Natural killer cell (primary cell): ENCODE results near the gene KLHL35. TPM values are rescaled to one million over a fixed set of nuclear protein-coding genes. Genes with fewer than 3 reads are reported as not detected.

Experiments used
- ATAC-seq, 3 donors: fragments of 150-1000 bp in 2 of 3; fragments of 200-7000 bp in 1 of 3; cut with Tn5 transposase; 1 replicate in 1 of 3; 2 replicates in 2 of 3; pipeline ENCODE4 v1.10.0; 2021; ENCODE audit warnings: mild to moderate bottlenecking in 2 of 3, moderate library complexity in 2 of 3
- DNase-seq, 2 donors: peaks; one replicate each; pipeline versions ENCODE4 v3.0.0 to v3.0.0-alpha.2; 2013 to 2021; ENCODE audit warnings: mixed read lengths in 1 of 2
- H3K27ac ChIP-seq: one replicate; pipeline ENCODE4 v1.5.1; 2013; ENCODE audit warnings: mild to moderate bottlenecking, low read length
- H3K27me3 ChIP-seq: one replicate; pipeline ENCODE4 v1.6.1; 2013; ENCODE audit warnings: low read length; ENCODE audit not compliant: control insufficient read depth, insufficient read depth
- H3K36me3 ChIP-seq: one replicate; pipeline ENCODE4 v1.6.1; 2013; ENCODE audit warnings: low read length; ENCODE audit not compliant: control insufficient read depth, insufficient read depth
- H3K4me1 ChIP-seq: one replicate; pipeline ENCODE4 v1.6.1; 2013; ENCODE audit warnings: low read length; ENCODE audit not compliant: control insufficient read depth, insufficient read depth
- H3K4me3 ChIP-seq: one replicate; pipeline ENCODE4 v1.5.1; 2013; ENCODE audit warnings: low read length
- H3K9me3 ChIP-seq: one replicate; pipeline ENCODE4 v1.6.1; 2013; ENCODE audit warnings: low read length; ENCODE audit not compliant: control insufficient read depth, insufficient read depth
- H3K27ac Mint-ChIP-seq, 2 donors: one replicate each; pipeline ENCODE4 v1.8.0; 2022; ENCODE audit warnings: mild to moderate bottlenecking in 2 of 2, mixed read lengths in 2 of 2, moderate library complexity in 1 of 2
- H3K27me3 Mint-ChIP-seq, 2 donors: one replicate each; pipeline ENCODE4 v1.8.0; 2022; ENCODE audit warnings: low read depth in 2 of 2, mixed read lengths in 2 of 2
- H3K36me3 Mint-ChIP-seq: one replicate; pipeline ENCODE4 v1.8.0; 2022; ENCODE audit warnings: mixed read lengths
- H3K4me1 Mint-ChIP-seq, 2 donors: one replicate each; pipeline ENCODE4 v1.8.0; 2022; ENCODE audit warnings: mixed read lengths in 2 of 2
- H3K4me3 Mint-ChIP-seq: one replicate; pipeline ENCODE4 v1.8.0; 2022; ENCODE audit warnings: mild to moderate bottlenecking, moderate library complexity, mixed read lengths
- H3K9me3 Mint-ChIP-seq, 2 donors: one replicate each; pipeline ENCODE4 v1.8.0; 2022; ENCODE audit warnings: mixed read lengths in 2 of 2
- WGBS: methylation state at CpG from one replicate; pipeline ENCODE4 v1.1.7; 2013; ENCODE audit warnings: missing lambda C conversion rate; ENCODE audit not compliant: insufficient coverage; 5-methylcytosine and 5-hydroxymethylcytosine counted together
- intact Hi-C: fragments of 100-400 bp; cut with micrococcal nuclease; formaldehyde crosslinking; loops from one replicate; pipeline ENCODE4 v1.14.2; 2022
- total RNA-seq, 4 donors: library from RNA; stranded (reverse); fragments of 120-200 nt in 1 of 4; gene quantifications; one replicate each; pipeline versions ENCODE4 v1.2.3 to v1.2.4, GENCODE V29; 2013 to 2022
- TF ChIP-seq, protein P1 (sequence below): fragments of 200-600 bp; IDR thresholded peaks from one replicate; pipeline ENCODE4 v1.8.0; 2022; ENCODE audit warnings: antibody characterized with exemption

Gene KLHL35
- total RNA-seq, 3 donors from 2014 or later (not counting 1 experiment from before 2014, with no cell fraction given): 0.40 to 0.93 (median 0.54) TPM

DNA sequence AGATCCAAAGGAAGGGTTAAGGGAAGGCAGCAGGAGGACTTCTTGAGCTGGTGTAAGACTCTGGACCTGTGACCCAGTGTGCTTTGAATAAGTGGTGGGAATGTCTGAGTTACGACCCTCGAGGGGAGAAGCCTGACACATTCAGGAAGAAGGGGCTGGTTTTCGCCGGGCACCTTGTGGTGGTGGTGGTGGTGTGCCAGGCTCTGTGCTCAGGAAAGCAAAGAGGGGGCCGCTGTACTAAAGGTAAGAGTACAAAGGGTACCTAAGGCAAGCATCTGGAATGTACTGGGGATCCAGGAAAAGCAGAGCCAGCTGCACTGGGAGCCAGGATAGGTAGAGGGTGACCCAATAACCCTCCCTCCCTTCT, 6.3 kb downstream of the KLHL35 start:
- peaks cover 6% of the 10 kb centered on the region for H3K9me3 ChIP-seq
- Mint-ChIP-seq H3K27ac (no peak overlapping the region), H3K9me3 (no peaks in the 10 kb centered on the region), H3K27me3 (peaks cover 14 to 22% of the 10 kb centered on the region in 2 donors), H3K4me1 (peaks cover 18 to 26% of the 10 kb centered on the region in 2 donors), H3K4me3 (no peak overlapping the region), H3K36me3 (no peaks in the 10 kb centered on the region)
- intact Hi-C loops: no loop called here
- H3K27ac ChIP-seq: no peak overlapping the region
- ATAC-seq (no peak), DNase-seq (no peak)
- TF ChIP-seq, protein P1, sequence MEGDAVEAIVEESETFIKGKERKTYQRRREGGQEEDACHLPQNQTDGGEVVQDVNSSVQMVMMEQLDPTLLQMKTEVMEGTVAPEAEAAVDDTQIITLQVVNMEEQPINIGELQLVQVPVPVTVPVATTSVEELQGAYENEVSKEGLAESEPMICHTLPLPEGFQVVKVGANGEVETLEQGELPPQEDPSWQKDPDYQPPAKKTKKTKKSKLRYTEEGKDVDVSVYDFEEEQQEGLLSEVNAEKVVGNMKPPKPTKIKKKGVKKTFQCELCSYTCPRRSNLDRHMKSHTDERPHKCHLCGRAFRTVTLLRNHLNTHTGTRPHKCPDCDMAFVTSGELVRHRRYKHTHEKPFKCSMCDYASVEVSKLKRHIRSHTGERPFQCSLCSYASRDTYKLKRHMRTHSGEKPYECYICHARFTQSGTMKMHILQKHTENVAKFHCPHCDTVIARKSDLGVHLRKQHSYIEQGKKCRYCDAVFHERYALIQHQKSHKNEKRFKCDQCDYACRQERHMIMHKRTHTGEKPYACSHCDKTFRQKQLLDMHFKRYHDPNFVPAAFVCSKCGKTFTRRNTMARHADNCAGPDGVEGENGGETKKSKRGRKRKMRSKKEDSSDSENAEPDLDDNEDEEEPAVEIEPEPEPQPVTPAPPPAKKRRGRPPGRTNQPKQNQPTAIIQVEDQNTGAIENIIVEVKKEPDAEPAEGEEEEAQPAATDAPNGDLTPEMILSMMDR: no peak
- H3K27me3 ChIP-seq: peaks cover 22% of the 10 kb centered on the region
- no peaks in the 10 kb centered on the region for H3K36me3 ChIP-seq
- peaks cover 23% of the 10 kb centered on the region for H3K4me1 ChIP-seq
- no peak overlapping the region for H3K4me3 ChIP-seq
- WGBS: 86% methylated on average over 5 of the region's 5 CpGs

DNA sequence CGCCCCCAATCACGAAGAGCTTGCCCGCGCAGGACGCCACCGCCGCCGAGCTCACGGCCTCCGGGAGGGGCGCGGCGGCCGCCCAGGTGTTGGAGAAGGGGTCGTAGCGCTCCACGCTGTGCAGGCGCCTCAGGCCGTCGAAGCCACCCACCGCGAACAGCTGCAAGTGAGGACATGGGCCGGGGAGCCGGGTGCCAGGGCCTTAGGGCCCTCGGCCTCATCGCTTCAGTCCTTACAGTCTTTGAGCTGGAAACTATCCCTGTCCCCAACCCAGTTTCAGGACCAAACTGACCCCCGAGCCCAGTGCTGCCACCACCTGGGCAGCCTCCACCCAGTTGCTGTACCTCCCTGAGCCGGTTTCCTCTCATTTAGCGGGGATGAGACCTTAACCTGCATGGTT, 7.6 kb downstream of the KLHL35 start:
- H3K4me1 ChIP-seq: peaks cover 16% of the 10 kb centered on the region
- H3K4me3 ChIP-seq: no peak overlapping the region
- Mint-ChIP-seq H3K4me1 (peaks cover 10 to 16% of the 10 kb centered on the region in 2 donors), H3K4me3 (no peak overlapping the region), H3K36me3 (no peaks in the 10 kb centered on the region), H3K9me3 (no peaks in the 10 kb centered on the region), H3K27me3 (peaks cover 6 to 11% of the 10 kb centered on the region in 2 donors), H3K27ac (no peak overlapping the region)
- no peak for ATAC-seq
- H3K9me3 ChIP-seq: peaks cover 6% of the 10 kb centered on the region
- TF ChIP-seq, protein P1: no peak
- 96% methylated on average over 29 of the region's 29 CpGs for WGBS
- no peak for DNase-seq
- H3K27me3 ChIP-seq: peaks cover 12% of the 10 kb centered on the region
- intact Hi-C loops: no loop called here
- no peak overlapping the region for H3K27ac ChIP-seq
- H3K36me3 ChIP-seq: no peaks in the 10 kb centered on the region

DNA sequence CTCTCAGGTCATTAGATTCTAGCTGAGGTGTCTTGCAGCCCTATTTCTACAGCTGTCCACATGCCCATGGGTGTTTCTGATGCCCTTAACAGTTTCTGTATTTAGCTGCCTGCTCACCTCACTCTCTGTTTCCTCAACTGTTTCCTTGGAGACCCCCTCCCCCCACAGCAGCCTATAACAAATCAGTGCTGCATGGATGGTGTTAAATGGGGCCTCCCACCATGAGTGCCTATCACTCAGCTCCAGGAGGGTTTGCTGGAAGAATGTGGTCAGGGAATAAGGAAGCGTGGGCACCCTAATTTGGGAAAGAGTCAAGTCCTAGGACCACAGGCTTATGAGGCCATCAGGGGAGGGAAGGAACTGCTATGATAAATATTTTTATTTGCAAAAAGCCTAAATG, 8.6 kb downstream of the KLHL35 start:
- TF ChIP-seq, protein P1: no peak
- Histone ChIP-seq H3K27ac (no peak overlapping the region), H3K9me3 (peaks cover 4% of the 10 kb centered on the region), H3K4me3 (no peak overlapping the region), H3K4me1 (peaks cover 13% of the 10 kb centered on the region), H3K36me3 (no peaks in the 10 kb centered on the region), H3K27me3 (peaks cover 11% of the 10 kb centered on the region)
- intact Hi-C loops: no loop called here
- 100% methylated on average over 1 of the region's 1 CpG for WGBS
- H3K9me3 Mint-ChIP-seq: no peaks in the 10 kb centered on the region
- no peak overlapping the region for H3K27ac Mint-ChIP-seq
- H3K36me3 Mint-ChIP-seq: no peaks in the 10 kb centered on the region
- ATAC-seq (no peak), DNase-seq (no peak)
- H3K27me3 Mint-ChIP-seq: peaks cover 5 to 9% of the 10 kb centered on the region in 2 donors
- H3K4me3 Mint-ChIP-seq: no peak overlapping the region
- H3K4me1 Mint-ChIP-seq: peaks cover 7 to 14% of the 10 kb centered on the region in 2 donors

DNA sequence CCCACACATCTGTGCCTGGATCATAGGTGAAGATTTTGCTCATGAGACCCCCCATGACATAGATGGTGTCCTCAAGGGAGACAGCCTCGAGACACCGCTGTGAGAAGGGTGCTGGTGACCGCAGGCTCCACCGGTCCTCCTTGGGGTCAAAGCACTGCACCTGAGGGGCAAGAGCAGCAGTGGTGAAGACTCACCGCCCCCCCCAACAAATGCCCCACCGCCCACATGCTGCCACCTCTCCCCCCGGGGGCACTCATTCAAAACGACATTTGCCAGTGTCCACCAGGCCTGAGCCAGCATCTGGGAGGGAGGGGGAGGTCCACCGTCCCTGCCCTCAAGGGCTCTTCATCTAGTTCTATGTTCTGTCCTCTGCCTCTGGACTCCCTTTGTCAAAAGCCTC, 9.3 kb downstream of the KLHL35 start:
- Histone ChIP-seq H3K27ac (no peak overlapping the region), H3K36me3 (no peaks in the 10 kb centered on the region), H3K27me3 (peaks cover 5% of the 10 kb centered on the region), H3K9me3 (no peaks in the 10 kb centered on the region), H3K4me1 (peaks cover 7% of the 10 kb centered on the region), H3K4me3 (no peak overlapping the region)
- no peak for DNase-seq
- no peak overlapping the region for H3K4me3 Mint-ChIP-seq
- TF ChIP-seq, protein P1: no peak
- no peaks in the 10 kb centered on the region for H3K36me3 Mint-ChIP-seq
- peaks cover under 1 to 7% of the 10 kb centered on the region in 2 donors for H3K4me1 Mint-ChIP-seq
- no peak for ATAC-seq
- 93% methylated on average over 8 of the region's 9 CpGs for WGBS
- H3K27ac Mint-ChIP-seq: no peak overlapping the region
- no peaks in the 10 kb centered on the region for H3K9me3 Mint-ChIP-seq
- H3K27me3 Mint-ChIP-seq: peaks cover 0 to 2% of the 10 kb centered on the region in 2 donors
- intact Hi-C loops: no loop called here
